ENCODE results near the gene APLNR.
"Not testable (repeated sequence)": the region's sequence is repeated elsewhere in the genome, so short reads cannot be mapped to it uniquely, and the experiment has no call there.

APLNR gene

DNA sequence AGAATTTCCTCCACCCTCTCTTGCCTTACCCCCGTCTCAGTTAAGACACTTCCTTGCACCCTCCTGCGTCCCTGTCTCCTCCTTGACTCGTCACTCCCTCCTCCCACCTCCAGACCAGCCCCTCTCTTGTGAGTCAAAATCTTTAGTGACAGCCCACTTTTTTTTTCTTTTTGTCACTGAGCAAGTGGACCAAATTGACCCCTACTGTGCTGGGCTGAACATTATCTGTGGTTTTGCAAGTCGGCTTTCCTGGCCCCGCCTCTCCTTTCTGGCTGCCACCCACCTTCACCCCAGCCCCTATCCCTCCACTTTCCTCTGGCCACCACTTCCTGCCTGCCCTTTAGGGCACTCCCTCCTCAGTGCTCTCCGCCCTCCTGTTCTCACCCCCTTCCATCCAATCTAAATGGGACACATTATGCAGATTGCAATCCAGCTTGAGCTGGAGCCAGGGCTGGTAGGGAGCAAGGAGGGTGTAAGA is at the start of gene APLNR:
TSS of gene APLNR (minus strand) at position 47 of the 478 bp plus-strand sequence. CDS start 246 bp downstream, outside the sequence.
- no peak for DNase-seq (ENCODE audit: low spot score)

DNA sequence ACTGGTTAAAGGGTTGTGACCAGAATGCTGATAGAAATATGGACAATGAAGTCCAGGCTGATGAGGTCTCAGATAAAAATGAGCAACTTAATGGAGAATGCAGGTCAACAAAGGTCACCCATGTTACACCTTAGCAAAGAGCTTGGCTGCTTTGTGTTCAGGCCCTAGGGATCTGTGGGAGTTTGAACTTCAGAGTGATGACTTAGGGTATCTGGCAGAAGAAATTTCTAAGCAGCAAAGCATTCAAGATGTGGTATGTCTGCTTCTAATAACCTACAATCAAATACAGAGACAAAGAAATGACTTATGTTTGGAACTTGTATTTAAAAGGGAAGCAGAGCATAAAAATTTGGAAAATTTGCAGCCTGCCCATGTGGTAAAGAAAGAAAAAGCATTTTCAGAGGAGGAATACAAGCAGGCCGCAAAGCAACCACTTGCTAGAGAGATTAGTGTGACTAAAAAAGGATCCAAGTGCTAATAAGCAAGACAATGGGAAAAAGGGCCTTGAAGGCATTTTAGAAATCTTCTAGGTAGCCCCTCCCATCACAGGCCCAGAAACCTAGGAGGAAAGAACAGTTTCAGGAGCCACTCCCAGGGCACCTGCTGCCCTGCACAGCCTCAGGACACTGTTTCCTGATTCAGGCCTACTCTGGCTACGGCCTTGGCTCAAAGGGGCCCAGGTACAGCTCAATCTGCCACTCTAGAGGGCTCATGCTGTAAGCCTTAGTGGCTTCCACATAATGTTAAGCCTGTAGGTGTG is 46.4 kb upstream of the APLNR start:
- no peak for DNase-seq (ENCODE audit: low spot score)

DNA sequence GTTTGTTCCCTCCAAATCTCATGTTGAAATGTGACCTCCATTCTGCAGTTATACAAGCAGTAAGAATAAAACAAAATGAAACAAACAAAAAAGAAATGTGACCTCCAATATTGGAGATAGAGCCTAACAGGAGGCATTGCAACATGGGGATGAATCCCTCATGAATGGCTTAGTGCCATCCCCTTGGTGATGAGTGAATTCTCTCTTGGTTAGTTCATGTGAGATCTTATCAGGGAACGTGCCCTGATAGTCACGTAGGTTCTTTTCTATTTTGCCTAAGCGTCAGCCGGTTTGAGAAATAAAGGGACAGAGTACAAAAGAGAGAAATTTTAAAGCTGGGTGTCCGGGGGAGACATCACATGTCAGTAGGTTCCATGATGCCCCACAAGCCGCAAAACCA is 44.5 kb upstream of the APLNR start:
- not testable (repeated sequence) for DNase-seq (ENCODE audit: low spot score)

DNA sequence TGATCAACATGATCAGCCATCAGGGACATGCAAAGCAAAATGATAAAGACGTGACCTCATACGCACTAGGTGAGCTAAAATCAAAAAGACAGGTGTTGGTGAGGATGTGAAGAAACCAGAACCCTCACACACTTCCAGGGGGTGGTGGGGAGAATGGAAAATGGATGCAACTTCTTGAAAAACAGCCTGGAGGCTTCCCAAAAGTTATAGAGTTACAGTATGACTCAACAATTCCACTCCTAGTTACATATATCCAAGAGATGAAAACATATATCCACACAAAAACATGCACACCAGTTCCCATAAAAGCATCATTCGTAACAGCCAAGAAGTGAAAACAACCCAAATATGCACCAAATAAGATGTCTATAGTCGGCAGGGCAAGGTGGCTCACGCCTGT is 42.1 kb upstream of the APLNR start:
- no peak for DNase-seq (ENCODE audit: low spot score)

DNA sequence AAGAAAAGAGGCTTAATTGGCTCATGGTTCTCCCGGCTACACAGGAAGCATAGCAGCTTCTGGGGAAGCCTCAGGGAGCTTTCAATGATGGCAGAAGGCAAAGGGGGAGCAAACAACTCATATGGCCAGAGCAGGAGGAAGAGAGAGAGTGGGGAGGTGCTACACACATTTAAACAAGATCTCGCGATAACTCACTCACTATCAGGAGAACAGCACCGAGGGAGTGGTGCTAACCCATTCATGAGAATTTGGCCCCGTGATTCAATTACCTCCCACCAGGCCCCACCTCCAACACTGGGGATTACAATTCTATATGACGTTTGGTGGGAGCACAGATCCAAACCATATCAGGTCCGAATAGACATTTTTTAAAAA is 41.7 kb upstream of the APLNR start:
- DNase-seq (ENCODE audit: low spot score), result no peak

DNA sequence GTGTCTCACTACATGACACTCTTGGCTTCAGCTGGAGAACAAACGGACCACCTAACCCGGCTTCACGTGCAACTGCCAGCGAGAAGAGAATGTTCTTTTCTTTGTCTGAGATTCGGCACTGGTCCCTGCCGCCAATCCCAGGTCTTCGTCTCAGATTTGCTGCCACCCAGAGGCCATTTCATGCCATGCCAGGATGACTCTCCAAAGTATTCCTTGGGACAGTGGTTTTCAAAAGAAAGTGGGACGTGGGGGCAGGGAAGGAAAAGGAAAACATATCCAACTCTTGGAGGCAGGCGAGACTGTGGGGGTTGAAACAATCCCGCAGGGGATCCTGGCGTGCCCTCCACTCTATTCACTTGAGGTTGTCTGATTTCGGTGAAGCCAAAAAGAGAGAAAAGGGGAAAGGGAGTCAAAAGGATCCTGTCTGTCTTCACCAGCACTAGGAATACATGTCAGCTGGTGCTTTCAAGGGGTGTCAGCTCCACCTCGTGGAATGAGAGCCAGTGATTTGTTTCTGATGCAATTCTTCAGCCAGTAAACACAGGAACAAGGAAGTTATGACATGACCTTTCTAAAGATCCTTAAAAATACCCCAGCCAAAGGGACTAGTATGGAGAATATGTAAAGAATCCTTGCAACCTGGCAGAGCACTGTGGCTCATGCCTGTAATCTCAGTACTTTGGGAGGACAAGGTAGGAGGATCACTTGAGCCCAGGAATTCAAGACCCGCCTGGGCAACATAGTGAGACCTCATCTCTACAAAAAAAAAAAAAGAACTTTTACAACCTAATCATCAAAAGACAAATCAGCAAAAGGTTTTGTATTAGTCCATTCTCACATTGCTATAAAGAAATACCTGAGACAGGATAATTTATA is 41.0 kb upstream of the APLNR start:
- peak; percentile 61 for DNase-seq (ENCODE audit: low spot score)

DNA sequence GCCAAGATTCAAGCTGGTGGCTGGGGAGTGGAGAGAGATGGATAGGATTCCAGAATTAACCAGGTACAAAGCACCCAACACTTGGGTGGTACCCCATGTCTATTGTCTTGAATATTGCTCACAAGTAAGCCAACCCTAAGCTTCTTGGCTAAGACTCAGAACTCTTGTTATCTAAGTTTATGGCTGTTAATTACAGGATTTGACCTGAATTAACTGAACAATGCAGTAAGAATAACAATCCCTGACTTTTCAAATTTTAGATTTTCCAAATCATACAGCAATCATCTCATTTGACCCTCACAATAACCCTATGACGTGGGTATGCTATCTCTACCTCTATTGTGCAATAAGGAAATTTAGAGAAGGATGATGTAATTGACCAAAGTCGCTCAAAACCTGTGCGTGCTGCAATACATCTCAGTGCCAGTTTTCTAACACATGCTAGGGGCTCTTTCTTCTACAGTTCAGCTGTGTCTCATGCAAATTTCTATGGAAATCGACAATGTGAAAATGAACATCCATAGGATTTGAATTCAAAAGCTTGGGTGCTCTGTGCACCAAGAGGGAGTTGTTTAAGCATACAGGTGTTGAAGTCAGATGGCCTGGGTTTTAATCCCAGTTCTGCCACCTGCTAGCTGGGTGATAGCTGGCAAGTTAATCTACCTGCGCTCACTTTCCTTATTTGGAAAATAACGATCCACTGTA is 40.1 kb upstream of the APLNR start:
- DNase-seq (ENCODE audit: low spot score), result no peak

DNA sequence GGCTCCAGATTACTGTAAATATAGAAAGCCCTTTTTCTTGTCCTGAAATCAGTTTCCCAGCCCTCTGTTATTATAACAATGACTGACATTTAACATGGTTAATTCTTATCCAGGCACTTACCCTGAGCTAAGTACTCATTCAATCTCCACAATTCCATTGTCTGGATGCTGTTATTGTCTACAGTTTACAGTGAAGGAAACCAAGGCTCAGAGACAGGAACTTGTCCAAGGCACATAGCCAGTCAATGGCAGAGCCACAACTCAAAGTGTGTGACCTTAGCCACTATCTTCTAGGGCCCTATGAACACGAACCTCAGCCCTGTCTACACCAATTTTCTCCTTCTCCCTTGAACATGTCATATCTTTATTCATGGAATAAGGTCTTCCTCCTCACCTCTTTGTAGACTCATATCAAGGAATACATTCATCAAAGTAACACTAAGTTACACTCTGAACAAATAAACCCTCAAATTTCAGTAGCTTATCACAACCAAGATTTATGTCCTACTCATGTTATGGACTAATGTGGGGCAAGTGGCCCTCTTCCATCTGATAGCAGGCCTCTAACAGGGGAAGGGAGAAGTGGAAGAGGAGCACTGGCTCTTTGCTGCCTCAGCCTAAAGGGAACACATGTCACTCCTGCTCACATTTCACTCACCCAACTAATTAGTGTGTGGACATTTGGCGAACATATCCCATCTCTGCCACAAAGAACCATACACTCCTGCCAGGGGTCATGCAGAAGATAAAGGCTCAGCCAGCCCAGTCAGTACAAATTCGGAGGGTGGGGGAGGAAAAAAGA is 39.3 kb upstream of the APLNR start:
- no peak for DNase-seq (ENCODE audit: low spot score)

DNA sequence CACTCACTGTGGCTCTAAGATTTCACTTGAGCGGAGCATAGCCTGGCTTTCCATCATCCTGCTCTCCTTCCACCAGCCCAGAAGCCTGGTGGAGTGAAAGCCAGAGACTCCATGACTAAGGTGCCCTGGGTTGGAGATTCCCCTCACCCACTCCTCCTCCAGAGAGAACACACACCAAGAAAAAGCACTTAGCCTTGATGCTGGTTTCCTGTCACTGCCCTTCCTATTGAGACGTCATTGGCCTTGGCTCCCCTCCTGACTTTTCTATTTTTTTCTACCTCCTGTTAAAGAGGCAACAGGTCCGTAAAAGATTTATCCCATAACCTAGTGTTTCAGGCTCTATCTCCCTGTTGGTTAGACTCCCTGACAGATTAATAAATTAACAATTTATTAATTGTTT is 38.5 kb upstream of the APLNR start:
- DNase-seq (ENCODE audit: low spot score), result no peak

DNA sequence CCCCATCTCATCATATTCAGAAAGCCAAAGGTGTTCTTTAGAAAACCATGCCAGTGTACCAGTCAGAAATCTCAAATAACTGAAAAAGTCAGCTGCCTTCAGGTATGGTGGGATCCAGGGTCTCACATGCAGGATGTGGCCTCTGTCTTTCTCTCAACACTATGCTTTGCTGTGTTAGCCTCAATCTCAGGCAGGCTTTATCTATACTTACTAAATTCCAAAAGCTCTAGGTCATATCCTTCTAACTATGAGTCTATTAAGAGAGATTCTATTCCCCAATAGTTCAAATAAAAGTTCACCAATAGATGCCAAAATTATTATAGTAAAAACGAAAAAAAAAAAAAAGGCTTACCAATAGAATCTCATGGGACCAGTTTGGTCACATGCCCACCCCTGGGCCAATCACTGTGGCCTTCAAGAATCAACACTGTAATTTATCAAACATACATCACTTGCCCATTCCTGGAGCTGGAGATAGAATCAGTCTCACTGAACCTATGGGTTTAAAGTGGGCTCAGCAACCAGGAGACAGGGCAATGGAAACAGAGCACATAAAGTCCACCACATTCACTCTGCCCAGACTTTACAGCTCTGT is 38.0 kb upstream of the APLNR start:
- DNase-seq (ENCODE audit: low spot score), result no peak

DNA sequence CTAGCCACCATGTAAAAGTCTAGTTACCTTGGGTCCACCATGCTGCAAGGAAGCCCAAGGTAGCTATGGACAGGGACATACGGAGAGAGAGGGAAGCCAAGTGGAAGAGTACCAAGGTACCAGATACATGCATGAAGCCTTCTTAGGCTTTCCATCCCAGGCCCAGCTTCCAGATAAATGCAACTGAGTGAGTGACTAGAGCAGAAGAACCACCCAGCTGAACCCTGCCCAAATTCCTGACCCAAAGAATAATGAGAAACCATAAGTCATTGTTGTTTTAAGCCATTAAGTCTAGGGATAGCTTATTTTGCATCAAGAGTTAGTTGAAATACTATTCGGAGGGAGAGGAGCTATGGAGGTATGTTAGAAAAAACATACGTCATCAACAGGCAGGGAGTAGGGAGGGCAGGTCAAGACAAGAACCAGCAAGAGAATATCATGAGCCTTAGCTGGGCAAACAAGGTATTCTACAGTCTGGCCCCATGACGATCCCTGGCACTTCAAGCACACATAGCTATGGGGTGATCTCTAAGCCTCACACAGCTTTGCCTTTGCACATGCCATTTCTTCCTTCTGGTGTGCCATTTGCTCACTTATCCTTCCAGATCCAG is 36.5 kb upstream of the APLNR start:
- no peak for DNase-seq (ENCODE audit: low spot score)

DNA sequence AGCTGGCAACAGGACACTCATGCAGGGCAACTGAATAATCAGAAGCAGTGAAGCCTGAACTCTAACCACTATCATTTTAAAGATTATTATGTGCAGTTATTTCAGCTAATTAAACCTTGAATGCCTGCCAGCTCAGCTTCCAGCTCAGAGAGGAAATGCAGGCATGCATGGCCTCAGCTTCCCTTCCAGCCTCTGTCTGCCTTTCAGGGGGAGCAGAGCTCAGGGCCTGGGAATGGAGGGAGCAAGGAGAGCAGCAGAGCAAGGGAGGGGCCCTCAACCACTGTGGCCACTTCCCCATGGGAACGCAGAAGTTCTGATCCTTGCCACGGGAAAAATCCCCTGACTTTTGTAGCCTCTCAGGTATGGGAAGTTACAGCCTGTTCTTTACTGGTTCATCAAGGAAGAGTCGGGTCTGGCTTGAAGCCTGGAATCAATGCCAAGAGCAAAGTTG is 32.5 kb upstream of the APLNR start:
- no peak for DNase-seq (ENCODE audit: low spot score)

DNA sequence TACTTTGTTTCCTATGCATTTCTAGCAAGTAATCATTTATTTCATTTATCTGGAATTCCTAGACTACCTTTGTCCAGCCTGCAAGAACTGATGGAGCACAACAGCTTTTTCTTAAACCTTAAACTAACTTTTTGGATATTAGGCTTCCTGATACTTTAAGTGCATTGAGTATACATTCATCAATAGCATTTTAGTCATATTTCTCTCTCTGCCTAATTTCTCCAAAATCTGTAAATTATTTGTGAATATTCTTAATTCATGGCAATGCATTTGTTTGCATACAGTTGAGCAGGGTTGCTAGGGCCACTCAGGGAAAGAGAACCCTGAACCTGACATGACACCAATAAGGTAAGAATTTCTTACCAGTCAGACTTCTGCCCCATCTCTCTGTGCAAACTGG is 29.1 kb upstream of the APLNR start:
- no peak for DNase-seq (ENCODE audit: low spot score)

DNA sequence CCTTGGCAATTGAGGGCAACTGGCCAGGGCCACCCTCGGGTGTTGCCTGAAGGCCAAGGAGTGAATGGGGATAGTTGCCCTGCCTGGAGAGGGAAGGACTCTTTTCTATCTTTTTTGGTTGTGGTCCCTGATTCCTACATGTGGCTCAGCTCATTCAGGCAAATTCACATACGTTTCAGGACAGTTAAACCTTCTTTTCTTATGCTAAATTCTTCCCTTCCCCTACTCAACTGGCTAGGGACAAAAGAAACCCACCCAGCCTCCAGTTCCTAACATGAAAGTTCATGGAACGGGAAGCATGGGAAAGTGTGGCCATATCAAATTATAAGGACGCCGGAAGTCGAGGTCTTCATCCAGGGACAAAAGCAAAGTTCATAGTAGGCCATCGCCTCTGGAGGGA is 26.3 kb upstream of the APLNR start:
- DNase-seq (ENCODE audit: low spot score), result no peak

DNA sequence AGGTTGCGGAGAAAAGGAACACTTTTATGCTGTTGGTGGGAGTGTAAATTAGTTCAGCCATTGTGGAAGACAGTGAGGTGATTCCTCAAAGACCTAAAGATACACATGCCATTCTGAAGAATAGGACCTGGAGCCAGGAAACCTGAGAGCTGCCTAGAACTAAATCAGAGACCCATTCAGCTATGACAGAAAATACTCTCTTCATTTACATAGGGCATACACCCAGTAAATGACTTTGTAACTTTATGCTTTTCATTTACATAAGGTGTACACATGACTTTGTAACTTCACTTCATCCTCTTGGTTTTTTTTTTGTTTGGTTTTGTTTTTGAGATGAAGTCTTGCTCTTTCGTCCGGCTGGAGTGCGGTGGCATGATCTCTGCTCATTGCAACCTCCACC is 25.1 kb upstream of the APLNR start:
- no peak for DNase-seq (ENCODE audit: low spot score)

DNA sequence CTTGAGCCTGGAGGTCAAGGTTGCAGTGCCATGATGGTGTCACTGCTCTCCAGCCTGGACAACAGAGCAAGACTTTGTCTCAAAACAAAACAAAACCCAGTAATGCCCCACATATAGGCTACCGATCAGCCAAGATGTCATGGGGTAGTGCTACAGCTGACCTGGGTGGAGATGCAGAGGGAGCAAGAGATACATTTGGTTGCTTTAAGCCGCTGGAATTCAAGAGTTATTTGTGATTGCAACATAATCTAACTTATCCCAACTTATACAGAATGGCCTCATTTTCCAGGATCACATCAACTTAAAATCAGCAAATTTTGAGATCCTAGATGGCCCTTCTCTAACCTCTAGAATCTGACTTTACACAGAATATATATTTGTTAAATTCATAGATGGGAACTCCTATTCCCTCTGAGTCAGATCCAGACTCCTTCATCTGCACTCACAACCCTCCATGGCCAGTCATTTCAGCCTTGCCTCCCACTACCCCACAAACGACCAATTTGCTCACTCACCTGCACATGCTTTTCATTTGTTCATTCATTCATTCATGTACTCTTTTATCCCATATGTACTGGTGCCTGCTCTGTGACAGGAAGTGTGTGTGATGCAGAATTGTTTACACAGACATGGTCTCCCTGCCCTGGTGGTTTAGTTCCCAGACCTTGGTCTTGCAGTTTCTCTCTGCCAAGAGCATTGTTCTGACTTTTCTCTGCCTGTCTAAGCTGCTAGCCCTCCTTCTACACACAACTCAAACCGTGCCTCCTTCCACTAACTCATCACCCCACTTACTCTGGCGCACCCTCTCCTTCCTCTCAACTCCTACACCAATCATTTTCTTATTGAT is 24.1 kb upstream of the APLNR start:
- DNase-seq (ENCODE audit: low spot score), result no peak

DNA sequence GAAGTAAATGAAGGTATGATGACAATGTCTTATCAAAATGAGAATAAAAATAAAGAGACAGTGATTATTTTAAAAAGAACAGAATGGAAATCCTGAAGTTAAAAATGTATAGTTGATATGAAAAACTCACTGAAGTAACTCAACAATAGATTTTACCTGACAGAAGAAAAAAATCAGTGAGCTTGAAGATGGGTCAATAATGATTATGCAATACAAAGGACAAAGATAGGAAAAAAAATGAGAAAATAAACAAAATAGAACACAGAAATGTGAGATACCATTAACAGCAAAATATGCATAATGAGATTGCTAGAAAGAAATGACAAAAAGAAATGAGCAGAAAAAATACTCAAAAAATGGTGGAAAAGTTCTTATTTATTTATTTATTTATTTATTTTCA is 19.1 kb upstream of the APLNR start:
- no peak for DNase-seq (ENCODE audit: low spot score)

DNA sequence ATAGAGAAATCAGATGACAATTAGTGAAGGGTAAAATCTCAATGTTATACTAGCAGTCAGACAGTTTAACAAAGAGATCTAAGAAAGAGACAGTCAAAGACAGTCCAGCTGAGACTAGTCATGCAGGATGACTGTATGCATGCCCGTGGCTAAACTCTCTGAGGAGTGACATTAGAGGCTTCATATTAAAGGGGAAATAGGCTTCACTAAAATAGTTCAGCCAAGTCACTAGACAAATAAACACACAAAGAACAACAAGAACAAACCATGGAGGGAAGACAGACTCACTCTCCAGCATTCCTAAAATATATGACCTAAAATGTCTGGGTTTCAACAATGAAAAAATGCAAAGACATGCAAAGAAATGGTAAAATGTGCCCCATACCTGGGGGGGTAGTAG is 18.6 kb upstream of the APLNR start:
- DNase-seq (ENCODE audit: low spot score), result no peak

DNA sequence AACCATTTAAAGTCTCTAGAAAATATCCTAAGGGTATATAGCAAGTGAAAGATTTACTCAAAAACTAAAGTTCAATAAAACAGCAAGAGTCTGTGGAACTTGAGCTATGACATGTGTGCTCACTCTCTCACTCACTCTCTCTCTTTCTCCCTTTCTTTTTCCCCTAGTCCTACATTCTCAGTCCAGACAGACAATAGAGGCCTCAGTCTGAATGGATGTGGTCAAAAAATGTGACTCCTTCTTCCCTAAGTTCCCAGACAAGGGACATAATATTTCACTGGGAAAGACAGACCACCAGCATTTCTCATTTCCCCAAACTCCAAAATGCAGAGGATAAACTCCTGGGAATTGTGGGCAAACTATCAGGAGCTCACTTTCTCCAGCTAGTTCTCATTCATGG is 17.6 kb upstream of the APLNR start:
- DNase-seq (ENCODE audit: low spot score), result no peak

All from cerebellar cortex (tissue), 1 donor.